Esophagus muscularis mucosa (tissue), 4 donors: Measurements from ENCODE around the gene ABCC1. TPM values are rescaled to one million over a fixed set of nuclear protein-coding genes. Genes with fewer than 3 reads are reported as not detected.

Source experiments
- DNase-seq: peaks from one replicate; pipeline ENCODE4 v3.0.0-alpha.2; 2017; ENCODE audit errors: extremely low spot score
- H3K27ac ChIP-seq, 4 donors: fragments of 200-600 bp; sonication (generic); replicated peaks in 1 of 4; 1 replicate in 3 of 4; 2 replicates in 1 of 4; pipeline ENCODE4 v1.5.1; 2016 to 2019; ENCODE audit warnings: mild to moderate bottlenecking in 1 of 4
- H3K27me3 ChIP-seq, 4 donors: fragments of 200-600 bp; sonication (generic); one replicate each; pipeline versions ENCODE4 v1.5.1 to v1.6.0; 2016 to 2019
- H3K36me3 ChIP-seq, 4 donors: fragments of 200-600 bp; sonication (generic); one replicate each; pipeline ENCODE4 v1.5.1; 2016 to 2019
- H3K4me1 ChIP-seq, 4 donors: fragments of 200-600 bp; sonication (generic); one replicate each; pipeline ENCODE4 v1.5.1; 2016 to 2019
- H3K4me3 ChIP-seq, 4 donors: fragments of 200-600 bp; sonication (generic); 1 replicate in 2 of 4; 2 replicates in 2 of 4; pipeline ENCODE4 v1.5.1; 2016 to 2019; ENCODE audit warnings: mild to moderate bottlenecking in 4 of 4, moderate library complexity in 1 of 4
- H3K9me3 ChIP-seq, 4 donors: fragments of 200-600 bp; sonication (generic); 1 replicate in 3 of 4; 2 replicates in 1 of 4; pipeline ENCODE4 v1.5.1; 2016 to 2019
- EP300 ChIP-seq: sonication (generic); formaldehyde crosslinking; IDR thresholded peaks from one replicate; pipeline ENCODE4 v1.6.1; 2017; ENCODE audit warnings: antibody characterized with exemption
- POLR2A ChIP-seq: fragments of 450-650 bp; IDR thresholded peaks from one replicate; pipeline ENCODE4 v1.6.1; 2017; ENCODE audit warnings: antibody characterized with exemption, moderate library complexity, mild to moderate bottlenecking, low read depth
- POLR2AphosphoS5 ChIP-seq, 2 donors: sonication (generic); formaldehyde crosslinking; IDR thresholded peaks; one replicate each; pipeline ENCODE4 v1.6.1; 2017; ENCODE audit warnings: antibody characterized with exemption in 2 of 2
- WGBS: methylation state at CpG from one replicate; pipeline ENCODE4 v1.1.5; 2018; 5-methylcytosine and 5-hydroxymethylcytosine counted together
- intact Hi-C: fragments of 100-400 bp; cut with DNase I; formaldehyde crosslinking; loops from one replicate; pipeline ENCODE4 v1.15.1; 2023
- total RNA-seq, 4 donors: library from RNA; depleted of rRNA; stranded (reverse); fragments of >200 nt; gene quantifications; one replicate each; pipeline versions ENCODE4 v1.1.0 to v1.2.1, GENCODE V29; 2016
- TF ChIP-seq, protein P1 (sequence below), 3 experiments: fragments of 200-600 bp in 2 of 3; fragments of 450-650 bp in 1 of 3; sonication (generic) in 2 of 3; IDR thresholded peaks; one replicate each; pipeline ENCODE4 v1.5.1; 2017 to 2019; ENCODE audit warnings: antibody characterized with exemption in 3 of 3, mild to moderate bottlenecking in 2 of 3, moderate library complexity in 1 of 3

ABCC1 gene
- total RNA-seq, 4 donors from 2014 or later: 61.8 to 141 (median 103) TPM

DNA sequence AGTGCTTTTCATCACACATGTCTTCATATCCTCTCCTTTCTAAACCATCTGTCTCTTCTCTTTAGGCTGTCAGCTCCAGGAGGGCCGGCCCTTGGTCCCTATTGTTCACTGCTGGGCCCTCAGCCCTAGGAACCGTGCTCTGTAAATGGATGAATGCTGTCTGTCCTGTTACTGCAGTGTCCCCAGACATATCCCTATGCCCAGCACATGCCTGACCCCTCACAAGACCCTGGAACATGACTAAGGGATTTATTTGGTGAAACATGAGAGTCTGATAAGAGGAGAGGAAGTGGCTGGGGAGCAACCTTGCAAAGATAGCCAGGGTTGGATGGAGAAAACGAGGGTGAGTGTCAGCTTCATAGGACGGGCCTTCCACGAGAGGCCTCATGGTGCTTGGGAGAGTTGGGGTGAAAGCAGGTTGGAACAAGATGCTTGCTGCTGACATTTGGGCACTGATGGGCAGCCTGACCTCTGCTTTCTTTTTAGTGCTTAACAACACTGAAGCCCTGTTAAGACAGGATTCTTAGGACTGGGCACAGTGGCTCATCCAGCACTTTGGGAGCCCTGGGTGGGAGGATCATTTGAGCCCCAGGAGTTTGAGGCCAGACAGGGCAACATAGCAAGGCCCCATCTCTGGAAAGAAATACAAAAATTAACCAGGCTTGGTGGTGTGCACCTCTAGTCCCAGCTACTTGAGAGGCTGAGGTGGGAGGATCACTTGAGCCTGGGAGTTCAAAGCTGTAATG, 39.0 kb downstream of the ABCC1 start:
- TF ChIP-seq, protein P1, sequence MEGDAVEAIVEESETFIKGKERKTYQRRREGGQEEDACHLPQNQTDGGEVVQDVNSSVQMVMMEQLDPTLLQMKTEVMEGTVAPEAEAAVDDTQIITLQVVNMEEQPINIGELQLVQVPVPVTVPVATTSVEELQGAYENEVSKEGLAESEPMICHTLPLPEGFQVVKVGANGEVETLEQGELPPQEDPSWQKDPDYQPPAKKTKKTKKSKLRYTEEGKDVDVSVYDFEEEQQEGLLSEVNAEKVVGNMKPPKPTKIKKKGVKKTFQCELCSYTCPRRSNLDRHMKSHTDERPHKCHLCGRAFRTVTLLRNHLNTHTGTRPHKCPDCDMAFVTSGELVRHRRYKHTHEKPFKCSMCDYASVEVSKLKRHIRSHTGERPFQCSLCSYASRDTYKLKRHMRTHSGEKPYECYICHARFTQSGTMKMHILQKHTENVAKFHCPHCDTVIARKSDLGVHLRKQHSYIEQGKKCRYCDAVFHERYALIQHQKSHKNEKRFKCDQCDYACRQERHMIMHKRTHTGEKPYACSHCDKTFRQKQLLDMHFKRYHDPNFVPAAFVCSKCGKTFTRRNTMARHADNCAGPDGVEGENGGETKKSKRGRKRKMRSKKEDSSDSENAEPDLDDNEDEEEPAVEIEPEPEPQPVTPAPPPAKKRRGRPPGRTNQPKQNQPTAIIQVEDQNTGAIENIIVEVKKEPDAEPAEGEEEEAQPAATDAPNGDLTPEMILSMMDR (IDR thresholded peaks at IDR 0.05): no peak
- TF ChIP-seq POLR2AphosphoS5 (IDR thresholded peaks at IDR 0.05) (peak in 1 of 2 donors; percentile 19), POLR2A (no peak), EP300 (no peak)
- DNase-seq: no peak
- Histone ChIP-seq H3K36me3 (peaks cover 0 to 5% (median 0%) of the 10 kb centered on the region in 4 donors), H3K27me3 (no peaks in the 10 kb centered on the region), H3K4me1 (peaks cover 18 to 100% (median 98%) of the 10 kb centered on the region in 4 donors), H3K27ac (peak overlapping the region; percentile 81 to 87 (median 84)), H3K4me3 (no peak overlapping the region), H3K9me3 (no peaks in the 10 kb centered on the region)
- 46% methylated on average over 5 of the region's 5 CpGs for WGBS
- intact Hi-C loops: no loop called here

DNA sequence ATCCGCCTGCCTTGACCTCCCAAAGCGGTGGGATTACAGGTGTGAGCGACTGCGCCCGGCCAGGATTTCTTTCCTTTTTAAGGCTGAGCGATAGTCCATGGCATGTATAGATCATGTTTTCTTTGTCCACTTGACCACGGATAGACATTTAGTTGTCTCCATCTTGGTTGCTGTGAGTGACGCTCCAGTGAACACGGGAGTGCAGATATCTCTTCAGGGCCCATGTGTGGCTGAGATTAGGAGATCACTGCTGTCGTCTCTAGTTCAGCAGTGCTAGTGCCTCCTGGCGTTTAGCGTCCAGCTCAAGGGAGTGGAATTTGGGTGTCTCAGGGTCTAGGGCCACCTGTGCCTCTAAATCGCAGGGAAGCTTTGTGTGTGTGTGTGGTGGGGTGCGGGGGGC, 41.5 kb downstream of the ABCC1 start:
- H3K27me3 ChIP-seq: no peaks in the 10 kb centered on the region
- H3K4me1 ChIP-seq: peaks cover 24 to 100% (median 98%) of the 10 kb centered on the region in 4 donors
- peaks cover 0 to 5% (median 0%) of the 10 kb centered on the region in 4 donors for H3K36me3 ChIP-seq
- peak overlapping the region; percentile 81 to 87 (median 84) for H3K27ac ChIP-seq
- TF ChIP-seq POLR2AphosphoS5 (IDR thresholded peaks at IDR 0.05) (no peak), EP300 (no peak), POLR2A (no peak)
- TF ChIP-seq, protein P1 (IDR thresholded peaks at IDR 0.05): no peak
- no peaks in the 10 kb centered on the region for H3K9me3 ChIP-seq
- 89% methylated on average over 14 of the region's 14 CpGs for WGBS
- no peak for DNase-seq
- intact Hi-C loops: no loop called here
- no peak overlapping the region for H3K4me3 ChIP-seq

DNA sequence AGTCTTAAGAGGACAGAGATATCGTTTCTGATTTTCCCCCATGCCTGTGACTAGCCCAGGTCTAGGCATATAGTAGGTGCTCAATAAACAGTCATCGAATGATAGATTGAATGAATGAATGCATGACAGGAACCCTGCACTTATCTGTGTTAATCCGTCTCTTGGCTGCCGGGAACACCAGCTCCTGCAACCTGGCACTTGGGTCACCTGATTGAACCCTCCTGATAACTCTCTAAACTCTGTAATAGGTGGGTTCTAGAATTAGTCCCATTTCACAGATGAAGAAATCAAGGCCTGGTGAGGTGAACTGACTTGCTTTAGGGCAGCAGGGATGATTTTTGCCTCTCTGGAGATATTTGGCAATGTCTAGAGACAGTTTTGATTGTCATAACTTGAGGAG, 43.7 kb downstream of the ABCC1 start:
- DNase-seq: no peak
- Histone ChIP-seq H3K4me3 (no peak overlapping the region), H3K36me3 (peaks cover 0 to 5% (median 0%) of the 10 kb centered on the region in 4 donors), H3K9me3 (no peaks in the 10 kb centered on the region), H3K27ac (peak overlapping the region; percentile 81 to 87 (median 84)), H3K27me3 (no peaks in the 10 kb centered on the region), H3K4me1 (peaks cover 42 to 100% (median 100%) of the 10 kb centered on the region in 4 donors)
- TF ChIP-seq EP300 (no peak), POLR2A (no peak), POLR2AphosphoS5 (IDR thresholded peaks at IDR 0.05) (no peak)
- TF ChIP-seq, protein P1 (IDR thresholded peaks at IDR 0.05): no peak
- intact Hi-C loops: no loop called here
- 87% methylated on average over 4 of the region's 4 CpGs for WGBS

DNA sequence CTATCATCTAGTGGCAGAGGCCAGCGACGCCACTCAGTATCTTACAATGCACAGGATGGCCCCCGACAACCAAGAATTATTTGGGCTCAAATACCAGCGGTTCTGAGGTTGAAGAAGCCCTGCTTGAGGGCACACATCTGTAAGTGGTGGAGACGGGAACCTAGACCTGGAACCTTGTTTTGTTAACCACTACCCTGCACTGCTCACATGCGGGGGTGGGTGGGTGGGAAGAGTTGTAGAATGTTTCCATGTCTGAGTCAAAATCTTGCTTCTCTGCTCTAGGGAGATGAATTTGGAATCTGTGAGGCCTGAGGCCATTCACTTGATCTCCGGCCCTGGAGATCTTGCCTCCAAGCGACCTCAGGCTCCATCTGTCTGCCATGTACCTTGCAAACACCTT, 44.1 kb downstream of the ABCC1 start:
- H3K4me3 ChIP-seq: no peak overlapping the region
- DNase-seq: no peak
- H3K27me3 ChIP-seq: no peaks in the 10 kb centered on the region
- peak overlapping the region; percentile 81 to 87 (median 84) for H3K27ac ChIP-seq
- peaks cover 0 to 5% (median 0%) of the 10 kb centered on the region in 4 donors for H3K36me3 ChIP-seq
- no peaks in the 10 kb centered on the region for H3K9me3 ChIP-seq
- H3K4me1 ChIP-seq: peaks cover 42 to 100% (median 100%) of the 10 kb centered on the region in 4 donors
- no peak for TF ChIP-seq POLR2A
- no peak for TF ChIP-seq EP300
- TF ChIP-seq, protein P1 (IDR thresholded peaks at IDR 0.05): no peak
- TF ChIP-seq POLR2AphosphoS5 (IDR thresholded peaks at IDR 0.05): no peak
- 85% methylated on average over 4 of the region's 8 CpGs for WGBS
- intact Hi-C loops: no loop called here
